ENCODE measurements around the gene AMZ2.
"Not testable (repeated sequence)": the region's sequence is repeated elsewhere in the genome, so short reads cannot be mapped to it uniquely, and the experiment has no call there.

Gene AMZ2

DNA sequence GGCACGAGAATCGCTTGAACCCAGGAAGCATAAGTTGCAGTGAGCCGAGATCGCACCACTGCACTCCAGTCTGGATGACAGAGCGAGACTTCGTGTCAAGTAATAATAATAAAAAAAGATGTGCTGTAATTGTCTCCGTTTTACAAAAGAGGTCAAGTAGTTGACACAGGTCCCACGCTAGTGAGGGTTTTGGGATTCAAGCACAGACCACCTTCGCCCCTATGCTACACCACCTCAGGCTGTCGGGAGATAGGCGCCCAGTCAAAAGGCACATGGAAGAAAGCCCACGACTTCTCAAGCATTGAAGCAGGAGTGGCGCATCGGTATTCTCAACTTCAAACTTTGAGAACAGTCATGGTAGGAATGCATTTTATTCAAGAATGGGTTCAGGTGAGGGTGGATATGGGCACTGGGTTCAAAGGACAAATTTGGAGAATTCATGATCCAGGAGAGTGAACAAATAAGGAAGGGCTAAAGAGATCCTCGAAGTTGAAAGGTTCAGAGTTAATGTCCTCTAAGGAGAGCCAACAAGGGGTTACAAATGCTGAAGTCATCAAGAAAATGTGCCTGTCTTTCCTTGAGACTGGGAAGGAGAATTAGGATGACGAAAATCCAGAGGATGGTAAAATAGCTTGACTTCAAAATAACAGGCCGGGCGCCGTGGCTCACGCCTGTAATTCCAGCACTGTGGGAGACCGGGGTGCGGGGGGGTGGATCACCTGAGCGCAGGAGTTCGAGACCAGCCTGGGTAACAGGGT, 1.4 kb upstream of the AMZ2 start:
- no peak for DNase-seq (ENCODE audit: low read depth in 2 of 2)
- TF ChIP-seq, protein P1, sequence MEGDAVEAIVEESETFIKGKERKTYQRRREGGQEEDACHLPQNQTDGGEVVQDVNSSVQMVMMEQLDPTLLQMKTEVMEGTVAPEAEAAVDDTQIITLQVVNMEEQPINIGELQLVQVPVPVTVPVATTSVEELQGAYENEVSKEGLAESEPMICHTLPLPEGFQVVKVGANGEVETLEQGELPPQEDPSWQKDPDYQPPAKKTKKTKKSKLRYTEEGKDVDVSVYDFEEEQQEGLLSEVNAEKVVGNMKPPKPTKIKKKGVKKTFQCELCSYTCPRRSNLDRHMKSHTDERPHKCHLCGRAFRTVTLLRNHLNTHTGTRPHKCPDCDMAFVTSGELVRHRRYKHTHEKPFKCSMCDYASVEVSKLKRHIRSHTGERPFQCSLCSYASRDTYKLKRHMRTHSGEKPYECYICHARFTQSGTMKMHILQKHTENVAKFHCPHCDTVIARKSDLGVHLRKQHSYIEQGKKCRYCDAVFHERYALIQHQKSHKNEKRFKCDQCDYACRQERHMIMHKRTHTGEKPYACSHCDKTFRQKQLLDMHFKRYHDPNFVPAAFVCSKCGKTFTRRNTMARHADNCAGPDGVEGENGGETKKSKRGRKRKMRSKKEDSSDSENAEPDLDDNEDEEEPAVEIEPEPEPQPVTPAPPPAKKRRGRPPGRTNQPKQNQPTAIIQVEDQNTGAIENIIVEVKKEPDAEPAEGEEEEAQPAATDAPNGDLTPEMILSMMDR (IDR thresholded peaks at IDR 0.05; ENCODE audit: low read depth, low read length): no peak
- no peak overlapping the region for H3K4me3 ChIP-seq (replicated peaks in 1 of 2; ENCODE audit: low read depth in 2 of 2, low read length in 2 of 2)

DNA sequence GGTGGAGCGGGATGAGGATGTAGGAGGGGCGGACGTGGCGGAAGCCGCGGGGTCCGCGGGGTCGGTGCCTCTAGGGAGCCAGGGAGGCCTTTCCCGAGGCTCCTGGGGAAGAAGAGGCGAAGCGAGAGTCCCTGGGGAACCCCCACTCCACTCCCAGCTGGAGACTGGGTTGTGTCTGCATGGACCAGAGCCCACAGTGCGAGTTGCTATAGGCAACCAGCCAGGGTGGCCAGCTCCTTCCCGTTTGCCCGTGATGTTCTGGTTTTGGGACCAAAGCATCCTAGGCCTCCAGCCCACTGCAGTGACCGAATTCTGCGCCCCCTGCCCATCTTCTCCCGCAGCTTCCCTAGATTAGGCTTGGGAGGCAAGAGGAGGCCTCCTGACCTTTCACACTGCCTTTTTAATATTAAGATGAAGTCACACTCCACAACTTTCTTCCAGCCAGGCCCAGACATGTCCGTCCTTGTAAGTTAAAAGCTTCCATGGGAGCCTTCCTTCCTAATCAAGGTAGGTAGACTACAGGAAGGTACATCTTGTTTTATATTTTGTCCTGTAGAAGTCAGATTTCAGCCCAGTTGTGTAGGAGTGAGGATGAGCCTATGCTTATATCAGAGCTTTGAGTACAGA, 469 bp downstream of the AMZ2 start:
- peak; percentile 71 to 82 for DNase-seq (ENCODE audit: low read depth in 2 of 2)
- peak overlapping the region; percentile 64 to 80 for H3K4me3 ChIP-seq (replicated peaks in 1 of 2; ENCODE audit: low read depth in 2 of 2, low read length in 2 of 2)
- TF ChIP-seq, protein P1 (IDR thresholded peaks at IDR 0.05; ENCODE audit: low read depth, low read length): no peak

DNA sequence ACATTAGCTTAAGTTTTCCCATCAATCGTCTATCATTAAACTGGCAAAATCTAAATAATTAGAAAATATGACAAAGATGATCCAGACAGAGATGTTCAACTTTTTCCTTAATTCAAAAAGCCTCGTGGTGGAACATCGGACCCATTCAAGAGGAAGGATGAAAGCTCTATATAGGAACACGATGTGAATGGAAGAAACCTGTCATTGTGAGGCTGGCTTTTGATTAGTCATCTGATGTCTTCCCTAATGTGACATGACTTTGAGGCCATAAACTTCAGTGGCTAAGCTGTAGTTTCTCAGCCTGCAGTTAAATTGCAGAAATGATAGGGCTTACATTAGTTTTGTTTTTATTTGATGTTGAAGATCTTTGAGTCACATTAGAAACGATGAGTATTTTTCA, 1.0 kb downstream of the AMZ2 start:
- H3K4me3 ChIP-seq (replicated peaks in 1 of 2; ENCODE audit: low read depth in 2 of 2, low read length in 2 of 2): peak overlapping the region; percentile 64 to 80
- no peak for DNase-seq (ENCODE audit: low read depth in 2 of 2)
- TF ChIP-seq, protein P1 (IDR thresholded peaks at IDR 0.05; ENCODE audit: low read depth, low read length): no peak

DNA sequence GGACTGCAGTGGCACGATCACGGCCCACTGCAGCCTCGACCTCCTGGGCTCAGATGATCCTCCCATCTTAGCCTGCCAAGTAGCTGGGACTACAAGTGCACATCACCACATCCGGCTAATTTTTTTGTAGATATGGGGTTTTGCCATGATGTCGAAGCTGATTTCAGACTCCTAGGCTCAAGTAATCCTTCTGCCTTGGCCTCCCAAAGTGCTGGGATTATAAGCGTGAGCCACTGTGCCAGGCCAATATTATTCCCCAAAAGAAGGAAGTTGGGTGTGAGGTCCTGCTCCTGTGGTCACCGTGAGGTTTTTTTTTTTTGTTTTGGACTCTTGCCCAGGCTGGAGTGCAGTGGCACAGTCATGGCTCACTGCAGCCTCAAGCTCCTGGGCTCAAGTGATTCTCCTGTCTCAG, 1.5 kb downstream of the AMZ2 start:
- no peak overlapping the region for H3K4me3 ChIP-seq (replicated peaks in 1 of 2; ENCODE audit: low read depth in 2 of 2, low read length in 2 of 2)
- TF ChIP-seq, protein P1 (IDR thresholded peaks at IDR 0.05; ENCODE audit: low read depth, low read length): no peak
- no peak for DNase-seq (ENCODE audit: low read depth in 2 of 2)

DNA sequence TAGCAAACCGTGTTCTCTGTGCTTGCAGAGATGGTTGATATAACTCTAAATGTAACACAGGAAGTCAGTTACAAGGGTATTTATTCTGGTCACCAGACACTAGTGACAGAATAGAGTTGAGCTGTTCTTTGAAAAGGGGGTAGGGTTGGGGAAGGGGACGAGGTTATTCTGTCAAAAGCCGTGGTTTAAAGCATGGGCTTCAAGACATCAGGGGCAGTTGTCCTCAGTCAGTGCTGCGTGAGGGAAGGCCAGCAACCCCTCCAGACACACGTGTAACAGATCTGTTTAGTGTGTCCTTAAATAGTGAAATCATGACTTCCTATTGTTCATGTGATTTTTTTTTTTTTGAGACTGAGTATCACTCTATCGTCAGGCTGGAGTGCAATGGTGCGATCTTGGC, 5.6 kb downstream of the AMZ2 start:
- not testable (repeated sequence) for H3K4me3 ChIP-seq (replicated peaks in 1 of 2; ENCODE audit: low read depth in 2 of 2, low read length in 2 of 2); DNase-seq (ENCODE audit: low read depth in 2 of 2)

DNA sequence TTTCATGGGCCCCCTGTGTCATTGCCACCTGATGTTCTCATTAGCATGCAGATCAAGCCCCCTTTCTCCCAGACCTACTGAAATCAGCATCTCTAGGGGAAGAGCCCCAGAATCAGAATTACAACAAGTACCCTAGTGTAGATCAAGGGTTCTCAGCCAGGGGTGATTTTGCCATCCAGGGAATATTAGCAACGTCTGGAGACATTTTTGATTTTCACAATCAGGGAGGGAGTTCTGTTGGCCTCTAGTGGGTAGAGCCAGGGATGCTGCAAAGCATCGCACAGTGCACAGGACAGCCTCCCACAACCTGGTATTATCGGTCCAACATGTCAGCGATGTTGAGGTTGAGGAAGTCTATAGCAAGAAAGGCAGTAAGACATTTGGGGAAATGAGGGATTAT, 7.3 kb downstream of the AMZ2 start:
- no peak for DNase-seq (ENCODE audit: low read depth in 2 of 2)
- TF ChIP-seq, protein P1 (IDR thresholded peaks at IDR 0.05; ENCODE audit: low read depth, low read length): no peak
- no peak overlapping the region for H3K4me3 ChIP-seq (replicated peaks in 1 of 2; ENCODE audit: low read depth in 2 of 2, low read length in 2 of 2)

DNA sequence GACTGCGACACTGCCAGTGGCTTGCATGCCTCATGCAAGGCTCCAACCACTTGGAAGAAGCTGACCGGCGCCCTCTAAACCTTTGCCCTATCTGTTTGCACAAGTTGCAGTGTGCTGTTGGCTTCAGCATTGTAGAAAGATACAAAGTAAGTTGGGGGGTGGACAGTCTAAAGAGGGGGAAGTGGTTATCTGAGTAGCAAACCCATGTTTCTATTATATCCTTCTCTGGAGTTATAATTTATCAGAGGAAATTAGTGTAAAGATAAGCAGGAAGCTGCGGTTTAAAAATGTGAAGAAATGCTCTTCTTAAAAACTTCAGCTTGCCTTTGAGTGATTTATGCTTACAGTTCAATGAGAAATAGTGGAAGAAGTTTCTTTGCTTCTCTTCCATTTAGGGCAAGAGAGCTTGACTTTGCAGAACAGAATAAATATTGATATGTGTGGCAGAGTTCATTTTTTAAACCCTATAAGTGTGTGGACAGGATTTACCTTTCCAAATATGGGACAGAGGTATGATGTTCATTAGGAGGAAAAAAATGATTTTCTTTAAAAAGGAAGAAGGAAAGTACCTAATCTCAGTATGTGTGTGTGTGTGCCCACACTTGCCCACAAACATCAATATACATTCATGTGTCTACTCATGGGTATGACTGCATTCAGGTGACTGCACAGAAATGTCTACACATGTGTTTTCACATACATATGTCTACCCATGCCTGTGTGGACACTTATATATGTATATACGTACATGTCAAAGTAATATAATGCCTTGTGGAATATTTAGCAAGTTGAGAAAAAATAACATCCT, 8.1 kb downstream of the AMZ2 start:
- no peak overlapping the region for H3K4me3 ChIP-seq (replicated peaks in 1 of 2; ENCODE audit: low read depth in 2 of 2, low read length in 2 of 2)
- DNase-seq (ENCODE audit: low read depth in 2 of 2): no peak
- TF ChIP-seq, protein P1 (IDR thresholded peaks at IDR 0.05; ENCODE audit: low read depth, low read length): no peak

DNA sequence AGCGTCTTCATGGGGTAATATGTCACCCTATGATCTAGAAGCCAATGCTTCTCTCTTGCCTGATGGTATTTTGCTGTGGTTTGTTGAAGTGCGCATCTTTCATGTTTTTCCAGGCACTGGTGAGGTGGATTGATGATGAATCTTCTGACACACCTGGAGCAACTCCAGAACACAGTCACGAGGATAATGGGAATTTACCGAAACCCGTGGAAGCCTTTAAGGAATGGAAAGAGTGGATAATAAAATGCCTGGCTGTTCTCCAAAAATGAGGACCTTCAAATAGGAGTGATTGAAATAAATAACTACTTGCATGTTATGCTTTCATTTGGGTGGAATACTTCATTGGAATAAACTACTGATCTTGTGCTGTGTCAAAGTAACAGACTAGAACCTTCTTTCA, 8.9 kb downstream of the AMZ2 start:
- not testable (repeated sequence) for DNase-seq (ENCODE audit: low read depth in 2 of 2); H3K4me3 ChIP-seq (replicated peaks in 1 of 2; ENCODE audit: low read depth in 2 of 2, low read length in 2 of 2)
